Smooth muscle cell of the brain vasculature (primary cell): ENCODE data around the gene ANKHD1.

ENCODE experiments used
- DNase-seq: peaks from one replicate; pipeline ENCODE4 v3.0.0-alpha.2; 2012; ENCODE audit warnings: low read depth, low spot score

The ANKHD1 gene

GRCh38 chr5:140401362-140402257, at the start of gene ANKHD1:
Gene ANKHD1, plus strand, starts transcription at chr5:140401833. Its CDS starts 135 bp downstream, at chr5:140401968.
- peak; percentile 100 for DNase-seq

- DNase-seq, result no peak
These were observed 46.1 kb upstream of the ANKHD1 start for GRCh38 chr5:140355546-140355945.

GRCh38 chr5:140356853-140357725, 44.5 kb upstream of the ANKHD1 start:
- no peak for DNase-seq

GRCh38 chr5:140357726-140358093, 43.9 kb upstream of the ANKHD1 start:
- no peak for DNase-seq

- no peak for DNase-seq
These were observed 42.8 kb upstream of the ANKHD1 start for GRCh38 chr5:140358738-140359310.

- DNase-seq, result no peak
These were observed 41.5 kb upstream of the ANKHD1 start, which contains the start of gene SLC4A9 for GRCh38 chr5:140360101-140360500. Gene SLC4A9, plus strand, starts transcription at chr5:140360194. Its CDS starts 43 bp downstream, at chr5:140360237.

GRCh38 chr5:140360681-140361479, 40.8 kb upstream of the ANKHD1 start:
- no peak for DNase-seq

- DNase-seq, result no peak
These were observed 39.7 kb upstream of the ANKHD1 start for GRCh38 chr5:140361901-140362300.

- no peak for DNase-seq
These were observed 39.3 kb upstream of the ANKHD1 start for GRCh38 chr5:140362311-140362710.

- DNase-seq, result no peak
These were observed 38.6 kb upstream of the ANKHD1 start for GRCh38 chr5:140362875-140363630.

- DNase-seq, result no peak
These were observed 37.8 kb upstream of the ANKHD1 start for GRCh38 chr5:140363631-140364471.

- no peak for DNase-seq
These were observed 37.2 kb upstream of the ANKHD1 start for GRCh38 chr5:140364472-140364765.

- DNase-seq, result no peak
These were observed 36.4 kb upstream of the ANKHD1 start for GRCh38 chr5:140365282-140365681.

- DNase-seq, result no peak
These were observed 35.7 kb upstream of the ANKHD1 start for GRCh38 chr5:140365941-140366340.

- DNase-seq, result no peak
These were observed 34.9 kb upstream of the ANKHD1 start for GRCh38 chr5:140366589-140367255.

GRCh38 chr5:140367256-140368013, 34.2 kb upstream of the ANKHD1 start:
- no peak for DNase-seq

- DNase-seq, result no peak
These were observed 30.1 kb upstream of the ANKHD1 start for GRCh38 chr5:140371356-140372151.
